GM12878 (cell line): Measurements from ENCODE around the gene LYPD4. TPM values are rescaled to one million over a fixed set of nuclear protein-coding genes. Genes with fewer than 3 reads are reported as not detected.

Experiments used
- BHLHE40 ChIP-seq, 2 experiments: fragments of 450-650 bp in 1 of 2; IDR thresholded peaks; 2 replicates each; pipeline ENCODE4 v1.6.1; 2011 to 2017; ENCODE audit warnings: low read depth in 2 of 2, borderline replicate concordance in 1 of 2, improper control_type of control experiment in 1 of 2, low read length in 1 of 2, mild to moderate bottlenecking in 1 of 2
- CBFB ChIP-seq: IDR thresholded peaks from 2 replicates; pipeline ENCODE4 v1.6.1; 2016; ENCODE audit warnings: antibody characterized with exemption, low read depth
- ELK1 ChIP-seq: IDR thresholded peaks from 2 replicates; pipeline ENCODE4 v1.6.1; 2012; ENCODE audit warnings: low read depth, low read length, improper control_type of control experiment
- FOXM1 ChIP-seq: IDR thresholded peaks from 2 replicates; pipeline ENCODE4 v1.6.1; 2012; ENCODE audit warnings: low read depth, mild to moderate bottlenecking, inconsistent platforms, low read length, moderate library complexity
- KAT2A ChIP-seq: conservative IDR thresholded peaks from 2 replicates; pipeline ENCODE4 v1.6.1; 2011; ENCODE audit warnings: low read depth, low read length; ENCODE audit not compliant: control insufficient read depth
- LARP7 ChIP-seq: fragments of 450-650 bp; IDR thresholded peaks from 2 replicates; pipeline ENCODE4 v1.6.1; 2017; ENCODE audit warnings: mild to moderate bottlenecking
- MAX ChIP-seq: IDR thresholded peaks from 2 replicates; pipeline ENCODE4 v1.6.1; 2012; ENCODE audit warnings: low read depth, low read length, improper control_type of control experiment
- POLR2A ChIP-seq: IDR thresholded peaks from 2 replicates; pipeline ENCODE4 v1.6.1; 2011; ENCODE audit warnings: low read depth, mild to moderate bottlenecking, low read length
- RBBP5 ChIP-seq: fragments of 200-600 bp; sonication (generic); conservative IDR thresholded peaks from 2 replicates; pipeline ENCODE4 v1.6.1; 2016
- SMAD1 ChIP-seq: fragments of 450-650 bp; IDR thresholded peaks from 2 replicates; pipeline ENCODE4 v1.6.1; 2018; ENCODE audit warnings: mild to moderate bottlenecking, low read depth; ENCODE audit not compliant: partially characterized antibody
- SP1 ChIP-seq: IDR thresholded peaks from one replicate; pipeline ENCODE4 v1.6.1; 2011; ENCODE audit warnings: low read depth, low read length
- SREBF1 ChIP-seq: IDR thresholded peaks from 2 replicates; pipeline ENCODE4 v1.6.1; 2012; ENCODE audit warnings: mild to moderate bottlenecking, low read length
- STAT1 ChIP-seq: fragments of 450-650 bp; conservative IDR thresholded peaks from 2 replicates; pipeline ENCODE4 v1.6.1; 2014; ENCODE audit warnings: antibody characterized with exemption, mild to moderate bottlenecking
- TBL1XR1 ChIP-seq: IDR thresholded peaks from 2 replicates; pipeline ENCODE4 v1.6.1; 2012; ENCODE audit warnings: low read depth, low read length, improper control_type of control experiment
- ZBTB11 ChIP-seq: fragments of 450-650 bp; formaldehyde crosslinking; IDR thresholded peaks from 2 replicates; pipeline ENCODE4 v1.5.0; 2022; ENCODE audit warnings: mild to moderate bottlenecking, missing genetic modification characterization
- ZBTB33 ChIP-seq: fragments of 450-650 bp; IDR thresholded peaks from 2 replicates; pipeline ENCODE4 v1.6.1; 2017; ENCODE audit warnings: mild to moderate bottlenecking
- ZNF217 ChIP-seq: fragments of 450-650 bp; IDR thresholded peaks from 2 replicates; pipeline ENCODE4 v1.6.1; 2017; ENCODE audit warnings: antibody characterized with exemption, mild to moderate bottlenecking
- ZZZ3 ChIP-seq: IDR thresholded peaks from 2 replicates; pipeline ENCODE4 v1.6.1; 2011; ENCODE audit warnings: low read depth; ENCODE audit not compliant: control insufficient read depth, insufficient read length
- polyA plus RNA-seq, 11 experiments: library from polyadenylated mRNA; depleted of rRNA in 4 of 11; unstranded in 6 of 11; stranded (reverse) in 5 of 11; fragments of >200 nt; fragmentation: Nextera tagmentation in 4 of 11; fragmentation: Illumina TruSeq in 1 of 11; extraction: Ambion mirVana in 4 of 11; extraction: Trizol in 1 of 11; gene quantifications; 1 replicate in 1 of 11; 2 replicates in 10 of 11; pipeline versions ENCODE4 v1.2.1 to v1.2.3, GENCODE V29; 2011 to 2016; ENCODE audit warnings: inconsistent platforms in 2 of 11, missing spikeins in 2 of 11, low read depth in 1 of 11
- total RNA-seq, 4 experiments: library from RNA; depleted of rRNA in 3 of 4; stranded (reverse); fragments of >200 nt in 3 of 4; fragmentation: Illumina TruSeq in 1 of 4; extraction: Trizol in 1 of 4; gene quantifications; 2 replicates each; pipeline versions ENCODE4 v1.2.1 to v1.2.3, GENCODE V29; 2013 to 2021
- TF ChIP-seq, protein P1 (sequence below): fragments of 450-650 bp; conservative IDR thresholded peaks from 2 replicates; pipeline ENCODE4 v1.6.1; 2017; ENCODE audit warnings: mild to moderate bottlenecking, moderate library complexity
- TF ChIP-seq, protein P2 (sequence below): fragments of 150-350 bp; IDR thresholded peaks from 2 replicates; pipeline ENCODE4 v1.6.1; 2014; ENCODE audit warnings: mild to moderate bottlenecking, low read depth, low read length

The LYPD4 gene
- total and polyA plus RNA-seq, 10 of the 15 experiments (the other 5 are each of a cell fraction or from before 2014, with no cell fraction given): not detected

- no peak for TF ChIP-seq ZBTB33
- peak; percentile 81 for TF ChIP-seq SMAD1
- TF ChIP-seq SREBF1: no peak
- TF ChIP-seq ELK1: peak; percentile 92
- peak; percentile 62; the same call in 1 of the 2 replicates for TF ChIP-seq ZNF217
- peak; percentile 82 for TF ChIP-seq MAX
- TF ChIP-seq CBFB: peak; percentile 81
- peak; percentile 54 for TF ChIP-seq TBL1XR1
- TF ChIP-seq, protein P1, sequence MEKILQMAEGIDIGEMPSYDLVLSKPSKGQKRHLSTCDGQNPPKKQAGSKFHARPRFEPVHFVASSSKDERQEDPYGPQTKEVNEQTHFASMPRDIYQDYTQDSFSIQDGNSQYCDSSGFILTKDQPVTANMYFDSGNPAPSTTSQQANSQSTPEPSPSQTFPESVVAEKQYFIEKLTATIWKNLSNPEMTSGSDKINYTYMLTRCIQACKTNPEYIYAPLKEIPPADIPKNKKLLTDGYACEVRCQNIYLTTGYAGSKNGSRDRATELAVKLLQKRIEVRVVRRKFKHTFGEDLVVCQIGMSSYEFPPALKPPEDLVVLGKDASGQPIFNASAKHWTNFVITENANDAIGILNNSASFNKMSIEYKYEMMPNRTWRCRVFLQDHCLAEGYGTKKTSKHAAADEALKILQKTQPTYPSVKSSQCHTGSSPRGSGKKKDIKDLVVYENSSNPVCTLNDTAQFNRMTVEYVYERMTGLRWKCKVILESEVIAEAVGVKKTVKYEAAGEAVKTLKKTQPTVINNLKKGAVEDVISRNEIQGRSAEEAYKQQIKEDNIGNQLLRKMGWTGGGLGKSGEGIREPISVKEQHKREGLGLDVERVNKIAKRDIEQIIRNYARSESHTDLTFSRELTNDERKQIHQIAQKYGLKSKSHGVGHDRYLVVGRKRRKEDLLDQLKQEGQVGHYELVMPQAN: peak; percentile 54; the same call in 1 of the 2 replicates
- TF ChIP-seq ZZZ3: no peak
- TF ChIP-seq SP1: peak; percentile 7
- TF ChIP-seq BHLHE40 (IDR thresholded peaks at IDR 0.05; ENCODE audit: borderline replicate concordance in 1 of 2, low read depth in 2 of 2, low read length in 1 of 2): peak; percentile 57 to 82; a peak in 3 of 4 replicates
- TF ChIP-seq STAT1: no peak
- TF ChIP-seq FOXM1: no peak
- TF ChIP-seq LARP7: peak; percentile 83
- no peak for TF ChIP-seq RBBP5
- TF ChIP-seq, protein P2, sequence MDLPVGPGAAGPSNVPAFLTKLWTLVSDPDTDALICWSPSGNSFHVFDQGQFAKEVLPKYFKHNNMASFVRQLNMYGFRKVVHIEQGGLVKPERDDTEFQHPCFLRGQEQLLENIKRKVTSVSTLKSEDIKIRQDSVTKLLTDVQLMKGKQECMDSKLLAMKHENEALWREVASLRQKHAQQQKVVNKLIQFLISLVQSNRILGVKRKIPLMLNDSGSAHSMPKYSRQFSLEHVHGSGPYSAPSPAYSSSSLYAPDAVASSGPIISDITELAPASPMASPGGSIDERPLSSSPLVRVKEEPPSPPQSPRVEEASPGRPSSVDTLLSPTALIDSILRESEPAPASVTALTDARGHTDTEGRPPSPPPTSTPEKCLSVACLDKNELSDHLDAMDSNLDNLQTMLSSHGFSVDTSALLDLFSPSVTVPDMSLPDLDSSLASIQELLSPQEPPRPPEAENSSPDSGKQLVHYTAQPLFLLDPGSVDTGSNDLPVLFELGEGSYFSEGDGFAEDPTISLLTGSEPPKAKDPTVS: no peak
- TF ChIP-seq KAT2A: no peak
- peak; percentile 92 for TF ChIP-seq POLR2A
- TF ChIP-seq ZBTB11: no peak
These were observed 39.6 kb upstream of the LYPD4 start (continued) for GRCh38 chr19:41883821-41884733.
